ENCODE measurements around the gene NAA80.
A peak's percentile ranks its signal among the peaks of the same experiment; 100 is the strongest.

Gene NAA80

DNA sequence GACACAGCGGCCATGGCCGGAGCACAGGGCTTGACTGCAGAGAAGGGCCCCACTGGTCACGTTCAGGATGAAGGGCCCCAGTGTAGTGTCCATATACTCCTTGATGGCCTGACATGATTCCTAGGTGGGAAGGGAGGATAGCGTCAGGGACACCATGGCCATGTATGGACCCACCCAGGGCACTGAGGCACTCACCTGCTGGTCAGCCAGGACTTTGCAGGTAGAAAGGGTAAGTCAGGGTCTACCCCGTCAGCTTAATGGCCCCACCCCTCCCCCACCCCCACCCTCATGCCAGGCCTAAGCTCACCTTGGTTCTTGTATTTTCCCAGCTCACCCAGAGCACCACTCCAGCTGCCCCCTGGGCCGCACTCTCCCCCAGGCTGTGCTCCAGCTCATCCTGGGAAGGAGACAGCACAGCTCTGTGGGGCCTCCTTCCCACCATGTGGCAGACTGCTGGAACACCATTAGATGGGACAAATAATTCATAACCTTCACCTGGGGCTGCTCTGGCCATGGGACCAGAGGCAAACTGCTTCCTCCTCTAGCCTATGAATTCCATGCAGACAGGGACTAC lies 1.6 kb upstream of the NAA80 start:
- Histone ChIP-seq H3K9ac (ENCODE audit: low read length) (no peak overlapping the region), H3K36me3 (replicated peaks; ENCODE audit: low read depth, low read length) (no peaks in the 10 kb centered on the region), H3K4me2 (ENCODE audit: low read length) (peak overlapping the region; percentile 83), H2AFZ (ENCODE audit: low read depth, low read length) (no peak overlapping the region), H3K79me2 (ENCODE audit: low read length) (0 out of 2 replicates have a peak, but pooled peaks cover 7% of the 10 kb centered on the region), H3K4me1 (ENCODE audit: low read length) (peaks cover 16% of the 10 kb centered on the region), H3K9me3 (ENCODE audit: insufficient read depth, low read length) (no peaks in the 10 kb centered on the region), H3K4me3 (ENCODE audit: low read length) (peak overlapping the region; percentile 78; the same call in 1 of the 2 replicates), H3K27ac (ENCODE audit: low read length) (no peak overlapping the region), H3K27me3 (ENCODE audit: low read depth, low read length) (no peaks in the 10 kb centered on the region), H4K20me1 (ENCODE audit: insufficient read depth, low read length) (no peaks in the 10 kb centered on the region)
- TF ChIP-seq, protein P1, sequence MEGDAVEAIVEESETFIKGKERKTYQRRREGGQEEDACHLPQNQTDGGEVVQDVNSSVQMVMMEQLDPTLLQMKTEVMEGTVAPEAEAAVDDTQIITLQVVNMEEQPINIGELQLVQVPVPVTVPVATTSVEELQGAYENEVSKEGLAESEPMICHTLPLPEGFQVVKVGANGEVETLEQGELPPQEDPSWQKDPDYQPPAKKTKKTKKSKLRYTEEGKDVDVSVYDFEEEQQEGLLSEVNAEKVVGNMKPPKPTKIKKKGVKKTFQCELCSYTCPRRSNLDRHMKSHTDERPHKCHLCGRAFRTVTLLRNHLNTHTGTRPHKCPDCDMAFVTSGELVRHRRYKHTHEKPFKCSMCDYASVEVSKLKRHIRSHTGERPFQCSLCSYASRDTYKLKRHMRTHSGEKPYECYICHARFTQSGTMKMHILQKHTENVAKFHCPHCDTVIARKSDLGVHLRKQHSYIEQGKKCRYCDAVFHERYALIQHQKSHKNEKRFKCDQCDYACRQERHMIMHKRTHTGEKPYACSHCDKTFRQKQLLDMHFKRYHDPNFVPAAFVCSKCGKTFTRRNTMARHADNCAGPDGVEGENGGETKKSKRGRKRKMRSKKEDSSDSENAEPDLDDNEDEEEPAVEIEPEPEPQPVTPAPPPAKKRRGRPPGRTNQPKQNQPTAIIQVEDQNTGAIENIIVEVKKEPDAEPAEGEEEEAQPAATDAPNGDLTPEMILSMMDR (IDR thresholded peaks at IDR 0.05; ENCODE audit: low read depth, low read length), result no peak
- no peak for TF ChIP-seq EZH2phosphoT487 (IDR thresholded peaks at IDR 0.05; ENCODE audit: low read depth)

DNA sequence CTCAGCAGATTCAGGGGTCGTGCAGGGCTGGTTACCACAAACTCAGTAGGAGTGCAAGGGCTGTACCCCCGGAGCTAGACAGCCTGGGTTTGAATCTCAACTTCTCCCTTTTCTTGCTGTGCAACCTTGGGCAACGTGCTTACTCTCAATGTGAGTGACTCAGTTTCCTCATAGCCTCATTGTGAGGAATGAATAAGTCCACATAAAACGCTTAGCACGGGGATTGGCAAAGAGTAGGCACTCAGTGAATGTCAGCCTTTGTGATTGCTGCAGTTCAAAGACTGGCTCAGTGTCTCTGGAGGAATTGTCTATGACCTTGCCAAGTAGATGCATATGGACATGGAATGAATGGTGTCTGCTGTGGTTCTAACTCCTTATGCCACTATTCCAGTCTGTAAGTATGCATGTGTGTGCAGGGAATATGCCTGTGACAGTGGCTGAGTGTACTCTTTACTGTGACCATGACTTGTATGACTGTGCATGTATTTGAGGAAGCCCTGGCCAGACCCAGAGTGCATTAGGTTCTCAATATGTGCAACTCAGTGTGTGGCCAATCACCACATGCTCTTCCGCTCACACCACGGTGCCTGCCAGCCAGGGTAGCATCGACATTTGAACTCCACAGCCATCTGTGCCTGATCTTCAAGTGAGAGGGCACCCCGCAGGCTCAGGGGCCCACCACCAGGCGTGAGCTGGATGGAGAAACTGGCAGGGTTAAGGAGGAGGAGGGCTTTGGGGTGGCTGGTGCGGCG lies 900 bp upstream of the NAA80 start:
- H3K9me3 ChIP-seq (ENCODE audit: insufficient read depth, low read length), result no peaks in the 10 kb centered on the region
- 0 out of 2 replicates have a peak, but pooled peaks cover 7% of the 10 kb centered on the region for H3K79me2 ChIP-seq (ENCODE audit: low read length)
- peak overlapping the region; percentile 10; the same call in 1 of the 2 replicates for H3K27ac ChIP-seq (ENCODE audit: low read length)
- no peak for TF ChIP-seq EZH2phosphoT487 (IDR thresholded peaks at IDR 0.05; ENCODE audit: low read depth)
- TF ChIP-seq, protein P1 (IDR thresholded peaks at IDR 0.05; ENCODE audit: low read depth, low read length), result no peak
- H3K4me1 ChIP-seq (ENCODE audit: low read length), result peaks cover 16% of the 10 kb centered on the region
- H2AFZ ChIP-seq (ENCODE audit: low read depth, low read length), result peak overlapping the region; percentile 38; the same call in 1 of the 2 replicates
- H4K20me1 ChIP-seq (ENCODE audit: insufficient read depth, low read length), result no peaks in the 10 kb centered on the region
- H3K36me3 ChIP-seq (replicated peaks; ENCODE audit: low read depth, low read length), result no peaks in the 10 kb centered on the region
- no peaks in the 10 kb centered on the region for H3K27me3 ChIP-seq (ENCODE audit: low read depth, low read length)
- peak overlapping the region; percentile 56 for H3K9ac ChIP-seq (ENCODE audit: low read length)
- H3K4me2 ChIP-seq (ENCODE audit: low read length), result peak overlapping the region; percentile 83
- peak overlapping the region; percentile 78 for H3K4me3 ChIP-seq (ENCODE audit: low read length)

- Histone ChIP-seq H3K27me3 (ENCODE audit: low read depth, low read length) (no peaks in the 10 kb centered on the region), H3K9ac (ENCODE audit: low read length) (peak overlapping the region; percentile 56), H3K27ac (ENCODE audit: low read length) (peak overlapping the region; percentile 10; the same call in 1 of the 2 replicates), H3K79me2 (ENCODE audit: low read length) (0 out of 2 replicates have a peak, but pooled peaks cover 7% of the 10 kb centered on the region), H3K4me3 (ENCODE audit: low read length) (peak overlapping the region; percentile 78), H3K9me3 (ENCODE audit: insufficient read depth, low read length) (no peaks in the 10 kb centered on the region), H2AFZ (ENCODE audit: low read depth, low read length) (peak overlapping the region; percentile 38; the same call in 1 of the 2 replicates), H3K4me1 (ENCODE audit: low read length) (peaks cover 16% of the 10 kb centered on the region), H4K20me1 (ENCODE audit: insufficient read depth, low read length) (no peaks in the 10 kb centered on the region), H3K4me2 (ENCODE audit: low read length) (peak overlapping the region; percentile 83), H3K36me3 (replicated peaks; ENCODE audit: low read depth, low read length) (no peaks in the 10 kb centered on the region)
- TF ChIP-seq, protein P1 (IDR thresholded peaks at IDR 0.05; ENCODE audit: low read depth, low read length), result no peak
- TF ChIP-seq EZH2phosphoT487 (IDR thresholded peaks at IDR 0.05; ENCODE audit: low read depth), result no peak
Observed at GRCh38 chr3:50299638-50299928, 378 bp upstream of the NAA80 start.

Data from OCI-LY3 (cell line).